NAMALWA (cell line): Measurements from ENCODE around the gene NOL4L.
"Not testable (repeated sequence)": the region's sequence is repeated elsewhere in the genome, so short reads cannot be mapped to it uniquely, and the experiment has no call there.

Source experiments
- DNase-seq: peaks from one replicate; pipeline ENCODE4 v3.0.0-alpha.2; 2015; ENCODE audit warnings: low spot score

The NOL4L gene

GRCh38 chr20:32596681-32597252 is 11.6 kb upstream of the NOL4L start:
- DNase-seq = no peak

DNA sequence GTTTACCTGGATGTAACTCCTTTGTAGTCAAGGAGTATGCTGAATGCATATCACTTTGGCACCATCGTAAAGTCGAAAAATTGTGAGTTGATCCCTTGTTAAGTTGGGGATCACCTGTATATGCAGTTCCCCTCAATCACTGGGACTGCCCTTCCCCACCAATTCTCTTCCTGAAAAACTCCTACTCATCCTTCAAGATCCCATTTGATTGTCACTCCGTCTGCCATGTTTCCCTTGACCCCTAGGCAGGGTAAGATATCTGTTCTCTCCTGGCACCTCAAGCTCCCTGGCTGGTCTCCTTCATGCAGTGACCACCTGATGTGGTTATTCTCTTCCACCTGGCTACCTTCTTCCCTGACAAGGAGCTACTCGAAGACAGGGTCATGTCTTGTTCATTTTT is 10.0 kb upstream of the NOL4L start:
- DNase-seq = no peak

GRCh38 chr20:32594669-32595068 is 9.5 kb upstream of the NOL4L start:
- DNase-seq = not testable (repeated sequence)

DNA sequence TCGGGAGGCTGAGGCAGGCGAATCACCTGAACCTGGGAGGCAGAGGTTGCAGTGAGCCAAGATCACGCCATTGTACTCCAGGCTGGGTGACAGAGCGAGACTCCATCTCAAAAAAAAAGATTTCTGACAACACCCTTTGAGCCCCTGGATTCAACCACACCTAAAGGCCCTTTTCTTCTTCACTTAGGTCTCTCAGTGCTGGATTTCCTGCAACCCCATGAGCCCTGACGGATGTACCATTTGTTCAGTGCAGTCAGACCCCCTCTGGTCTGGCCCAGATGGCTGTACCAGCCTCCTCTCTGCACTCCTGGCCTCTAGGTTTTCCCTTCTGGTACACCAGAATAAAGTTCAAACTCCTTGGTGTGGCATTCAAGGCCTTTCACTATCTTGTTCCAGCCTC is 9.1 kb upstream of the NOL4L start:
- no peak for DNase-seq

- DNase-seq = not testable (repeated sequence)
Measured at GRCh38 chr20:32592616-32593015, 7.5 kb upstream of the NOL4L start.

GRCh38 chr20:32592022-32592421 is 6.9 kb upstream of the NOL4L start:
- no peak for DNase-seq

- DNase-seq = no peak
Measured at GRCh38 chr20:32589769-32590168, 4.6 kb upstream of the NOL4L start.

- DNase-seq = no peak
Measured at GRCh38 chr20:32589256-32589655, 4.1 kb upstream of the NOL4L start.

DNA sequence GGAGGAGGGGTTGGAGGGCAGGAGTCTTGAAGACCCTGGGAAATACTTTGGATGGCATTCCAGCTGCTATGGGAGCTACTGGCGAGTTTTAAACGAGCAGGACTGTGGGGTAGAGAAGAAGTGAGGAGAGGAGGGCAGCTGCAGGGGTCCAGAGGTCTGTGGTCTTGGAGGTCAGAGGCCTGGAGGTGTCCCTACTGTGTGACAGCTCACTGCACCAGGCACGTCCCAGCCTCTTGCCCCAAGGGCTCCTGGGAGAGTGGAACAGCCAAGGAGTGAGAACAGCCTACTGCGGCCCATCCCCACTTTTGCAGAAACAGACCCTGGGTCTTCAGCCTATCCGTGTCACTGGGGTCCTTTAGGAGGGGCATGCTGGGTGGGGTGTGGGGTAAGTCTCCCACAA is 2.9 kb upstream of the NOL4L start:
- DNase-seq = no peak

DNA sequence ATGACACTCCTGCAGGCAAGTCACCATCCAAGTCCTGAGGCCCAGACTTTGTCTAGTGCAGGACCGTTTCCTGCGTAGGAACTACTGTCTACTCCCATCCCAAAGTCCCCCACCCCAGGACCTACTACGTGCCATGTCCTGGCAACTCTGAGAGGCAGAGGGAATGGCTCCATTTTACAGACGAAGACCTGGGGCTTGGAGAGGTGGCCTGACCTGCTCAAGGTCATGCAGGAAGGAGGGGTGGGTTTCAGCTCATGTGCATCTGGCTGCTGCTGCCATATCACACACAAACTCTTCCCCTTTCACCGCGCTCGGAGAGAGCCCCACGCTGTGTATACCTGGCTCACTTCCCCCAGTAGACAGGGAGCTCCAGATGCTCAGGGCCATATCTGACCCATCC is 1.2 kb upstream of the NOL4L start:
- no peak for DNase-seq

DNA sequence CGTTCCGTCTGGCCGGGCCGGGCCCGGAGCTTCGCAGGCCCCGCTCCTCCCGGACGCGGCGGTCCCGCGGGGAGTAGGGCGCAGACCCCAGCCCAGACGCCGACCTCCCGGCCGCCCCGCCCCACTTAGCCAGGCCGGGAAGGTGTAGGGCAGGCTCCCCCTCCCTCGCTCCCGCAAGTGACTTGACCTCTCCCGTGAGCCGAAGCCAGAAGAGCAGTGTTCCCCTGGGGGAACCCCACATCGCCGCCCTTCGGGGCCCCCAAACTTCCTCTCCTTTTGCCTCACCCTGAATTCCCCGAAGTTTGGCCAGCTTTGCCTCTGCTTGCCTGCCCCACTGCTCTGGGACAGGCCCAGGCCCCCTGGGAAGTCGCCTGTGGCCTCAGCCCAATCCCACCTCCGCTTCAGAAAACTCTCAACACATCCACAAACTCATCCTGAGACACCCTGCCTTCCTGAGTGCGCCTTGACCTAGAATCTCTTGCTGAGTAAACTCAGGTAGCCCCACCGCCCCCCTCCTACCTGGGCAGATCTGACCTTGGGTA is 524 bp upstream of the NOL4L start:
- no peak for DNase-seq

DNA sequence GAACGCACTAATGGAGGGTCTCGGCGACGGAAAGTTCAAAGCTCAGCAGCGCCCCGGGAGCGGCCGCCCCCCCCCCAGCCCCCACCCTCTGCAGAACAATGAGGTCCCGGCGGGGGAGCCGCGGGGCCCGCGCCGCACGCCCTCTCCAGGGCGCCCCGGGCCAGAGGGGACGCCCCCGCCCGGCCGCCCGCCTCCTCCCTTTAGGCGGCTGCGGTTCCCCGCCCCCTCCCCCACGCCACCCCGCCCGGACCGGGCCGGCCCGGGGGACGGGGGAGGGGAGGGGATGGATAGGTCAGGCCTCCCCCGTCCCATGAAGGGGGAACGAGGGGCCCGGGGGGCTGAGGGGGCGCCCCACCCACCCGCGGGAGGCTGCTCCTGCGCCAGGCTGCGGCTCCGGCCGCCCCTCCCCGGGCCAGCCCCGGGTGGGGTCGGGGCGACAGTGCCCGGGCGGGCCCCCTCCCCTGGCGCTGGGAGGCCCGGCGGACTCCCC is 1.5 kb downstream of the NOL4L start:
- DNase-seq = no peak

- no peak for DNase-seq
Measured at GRCh38 chr20:32582659-32583580, 2.2 kb downstream of the NOL4L start.

- no peak for DNase-seq
Measured at GRCh38 chr20:32581839-32582658, 3.1 kb downstream of the NOL4L start.

- peak; percentile 27 for DNase-seq
Measured at GRCh38 chr20:32580970-32581838, 3.9 kb downstream of the NOL4L start.

DNA sequence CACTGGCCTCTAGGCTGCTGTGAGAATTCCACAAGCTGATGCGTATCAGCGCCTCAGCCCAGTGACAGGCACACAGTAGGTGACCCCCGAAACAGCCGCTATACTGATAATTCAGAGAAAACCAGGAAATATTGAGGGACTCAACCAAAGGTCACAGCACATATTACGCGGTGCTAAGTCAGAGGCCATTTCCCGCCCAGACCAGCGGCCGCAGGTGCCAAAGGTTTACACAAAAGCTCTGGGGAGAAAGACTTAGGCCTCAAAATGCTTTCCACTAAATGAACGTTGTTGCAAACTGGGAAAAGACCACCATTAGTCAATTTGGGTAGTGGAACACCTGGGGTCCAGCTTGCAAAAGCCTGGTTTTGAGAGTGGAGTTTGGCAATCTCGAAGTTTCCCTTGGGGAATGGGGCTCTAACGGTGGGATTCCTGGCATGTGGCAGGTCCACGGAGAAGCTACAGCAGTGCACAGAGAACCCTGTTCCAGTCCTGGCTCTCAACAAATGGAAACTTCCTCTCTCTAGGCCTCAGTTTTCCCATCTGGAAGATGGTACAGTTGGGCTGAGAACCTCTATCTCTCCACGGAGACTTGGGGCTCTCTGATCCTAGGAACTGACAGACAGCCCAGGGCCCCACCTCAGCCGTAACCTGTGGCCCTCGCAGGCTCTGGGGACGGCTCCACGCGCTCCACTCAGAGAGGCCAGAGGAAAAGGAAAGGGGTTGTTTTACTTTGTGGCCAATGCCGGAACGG is 4.7 kb downstream of the NOL4L start:
- DNase-seq = no peak

DNA sequence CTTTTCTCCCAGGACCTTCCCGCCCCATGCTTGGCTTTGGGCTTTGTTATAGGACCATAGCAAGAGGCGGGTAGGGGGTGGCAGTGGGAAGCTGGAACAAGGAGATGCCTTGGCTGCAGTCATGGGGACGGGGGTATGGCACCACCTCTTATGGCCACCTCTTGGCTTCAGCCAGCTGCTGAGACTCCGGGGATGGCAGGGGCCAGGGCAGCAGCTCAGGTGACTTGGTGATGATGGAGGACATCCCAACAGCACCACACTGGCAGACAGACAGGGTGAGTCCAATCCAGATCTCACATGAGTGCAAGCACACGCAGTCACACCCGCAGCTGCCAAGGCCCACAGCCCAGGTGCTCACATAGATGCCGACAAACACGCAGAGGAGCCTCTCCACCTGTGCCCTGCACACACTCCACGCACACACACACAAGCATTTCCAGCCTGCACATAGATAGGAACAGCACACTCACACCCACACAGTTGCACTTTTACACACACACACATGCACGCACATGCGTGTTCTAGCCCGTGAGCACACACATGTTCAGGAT is 6.2 kb downstream of the NOL4L start:
- no peak for DNase-seq

GRCh38 chr20:32578062-32578461 is 7.1 kb downstream of the NOL4L start:
- not testable (repeated sequence) for DNase-seq

- no peak for DNase-seq
Measured at GRCh38 chr20:32577657-32578056, 7.5 kb downstream of the NOL4L start.

GRCh38 chr20:32577023-32577422 is 8.1 kb downstream of the NOL4L start:
- no peak for DNase-seq
